ENCODE results near the gene AKAP8. TPM values are rescaled to one million over a fixed set of nuclear protein-coding genes. Genes with fewer than 3 reads are reported as not detected.

AKAP8 gene
- polyA plus RNA-seq, 1 experiment, result 12.4 TPM

DNA sequence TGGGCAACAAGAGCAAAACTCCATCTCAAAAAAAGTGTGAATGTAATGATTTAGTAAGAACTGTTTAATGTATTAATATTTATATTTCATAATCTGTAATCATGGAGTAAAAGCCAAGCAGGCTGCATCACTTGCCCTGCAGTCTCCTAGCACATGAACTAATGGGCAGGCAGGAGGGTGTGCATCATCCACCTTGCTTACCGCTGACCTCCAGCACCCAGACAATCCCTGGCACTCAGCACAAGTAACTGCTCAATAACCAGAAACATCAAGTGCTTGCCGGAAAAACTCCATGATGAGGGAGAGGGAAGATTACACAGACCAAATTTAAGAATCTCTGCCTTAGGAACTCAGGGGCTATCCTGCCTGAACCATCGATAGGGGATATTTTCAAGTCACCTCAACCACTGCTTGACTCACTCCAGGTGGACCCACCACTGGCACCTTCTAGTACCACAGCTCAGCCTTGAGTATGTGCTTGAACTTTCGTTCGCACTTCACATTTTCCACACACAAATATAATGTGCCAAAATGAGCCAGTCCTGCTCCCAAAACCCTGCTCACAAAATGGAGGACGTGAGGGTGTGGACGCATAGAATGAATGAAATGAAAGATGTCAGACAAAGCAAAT, 65.8 kb downstream of the AKAP8 start:
- Histone ChIP-seq H3K4me3 (ENCODE audit: low read depth, low read length) (no peak overlapping the region), H3K27ac (ENCODE audit: low read depth, low read length) (no peak overlapping the region), H3K27me3 (ENCODE audit: control insufficient read depth, insufficient read depth, low read length) (no peaks in the 10 kb centered on the region), H3K9me3 (ENCODE audit: control insufficient read depth, insufficient read depth, low read length) (no peaks in the 10 kb centered on the region)
- TF ChIP-seq, protein P1, sequence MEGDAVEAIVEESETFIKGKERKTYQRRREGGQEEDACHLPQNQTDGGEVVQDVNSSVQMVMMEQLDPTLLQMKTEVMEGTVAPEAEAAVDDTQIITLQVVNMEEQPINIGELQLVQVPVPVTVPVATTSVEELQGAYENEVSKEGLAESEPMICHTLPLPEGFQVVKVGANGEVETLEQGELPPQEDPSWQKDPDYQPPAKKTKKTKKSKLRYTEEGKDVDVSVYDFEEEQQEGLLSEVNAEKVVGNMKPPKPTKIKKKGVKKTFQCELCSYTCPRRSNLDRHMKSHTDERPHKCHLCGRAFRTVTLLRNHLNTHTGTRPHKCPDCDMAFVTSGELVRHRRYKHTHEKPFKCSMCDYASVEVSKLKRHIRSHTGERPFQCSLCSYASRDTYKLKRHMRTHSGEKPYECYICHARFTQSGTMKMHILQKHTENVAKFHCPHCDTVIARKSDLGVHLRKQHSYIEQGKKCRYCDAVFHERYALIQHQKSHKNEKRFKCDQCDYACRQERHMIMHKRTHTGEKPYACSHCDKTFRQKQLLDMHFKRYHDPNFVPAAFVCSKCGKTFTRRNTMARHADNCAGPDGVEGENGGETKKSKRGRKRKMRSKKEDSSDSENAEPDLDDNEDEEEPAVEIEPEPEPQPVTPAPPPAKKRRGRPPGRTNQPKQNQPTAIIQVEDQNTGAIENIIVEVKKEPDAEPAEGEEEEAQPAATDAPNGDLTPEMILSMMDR (IDR thresholded peaks at IDR 0.05; ENCODE audit: low read depth, low read length), result no peak
- DNase-seq (ENCODE audit: low read depth, low spot score), result no peak
- POLR2A ChIA-PET, result no interaction called here
- CTCF ChIA-PET, result no interaction called here

DNA sequence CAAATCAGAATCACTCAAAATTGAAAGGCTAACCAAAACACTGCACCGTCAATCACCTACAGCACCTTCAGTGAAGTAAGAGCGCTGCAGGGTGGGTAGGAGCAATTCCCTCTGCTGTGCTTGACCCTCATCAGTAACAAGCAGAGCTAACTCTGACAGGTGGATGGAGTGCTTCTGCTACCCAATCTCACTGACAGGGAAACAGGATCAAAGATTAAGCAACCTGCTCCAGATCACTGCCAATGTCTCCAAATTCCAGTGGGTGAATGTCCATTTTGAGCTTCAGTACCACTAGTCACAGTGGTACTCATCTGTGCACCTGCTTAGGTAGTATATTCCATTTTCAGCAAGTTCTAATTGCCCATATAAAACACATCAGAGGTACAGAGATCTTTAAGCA, 72.4 kb downstream of the AKAP8 start:
- Histone ChIP-seq H3K27ac (ENCODE audit: low read depth, low read length) (no peak overlapping the region), H3K27me3 (ENCODE audit: control insufficient read depth, insufficient read depth, low read length) (no peaks in the 10 kb centered on the region), H3K4me3 (ENCODE audit: low read depth, low read length) (no peak overlapping the region), H3K9me3 (ENCODE audit: control insufficient read depth, insufficient read depth, low read length) (peaks cover 6% of the 10 kb centered on the region)
- TF ChIP-seq, protein P1 (IDR thresholded peaks at IDR 0.05; ENCODE audit: low read depth, low read length), result no peak
- DNase-seq (ENCODE audit: low read depth, low spot score), result no peak
- ChIA-PET CTCF (no interaction called here), POLR2A (no interaction called here)

DNA sequence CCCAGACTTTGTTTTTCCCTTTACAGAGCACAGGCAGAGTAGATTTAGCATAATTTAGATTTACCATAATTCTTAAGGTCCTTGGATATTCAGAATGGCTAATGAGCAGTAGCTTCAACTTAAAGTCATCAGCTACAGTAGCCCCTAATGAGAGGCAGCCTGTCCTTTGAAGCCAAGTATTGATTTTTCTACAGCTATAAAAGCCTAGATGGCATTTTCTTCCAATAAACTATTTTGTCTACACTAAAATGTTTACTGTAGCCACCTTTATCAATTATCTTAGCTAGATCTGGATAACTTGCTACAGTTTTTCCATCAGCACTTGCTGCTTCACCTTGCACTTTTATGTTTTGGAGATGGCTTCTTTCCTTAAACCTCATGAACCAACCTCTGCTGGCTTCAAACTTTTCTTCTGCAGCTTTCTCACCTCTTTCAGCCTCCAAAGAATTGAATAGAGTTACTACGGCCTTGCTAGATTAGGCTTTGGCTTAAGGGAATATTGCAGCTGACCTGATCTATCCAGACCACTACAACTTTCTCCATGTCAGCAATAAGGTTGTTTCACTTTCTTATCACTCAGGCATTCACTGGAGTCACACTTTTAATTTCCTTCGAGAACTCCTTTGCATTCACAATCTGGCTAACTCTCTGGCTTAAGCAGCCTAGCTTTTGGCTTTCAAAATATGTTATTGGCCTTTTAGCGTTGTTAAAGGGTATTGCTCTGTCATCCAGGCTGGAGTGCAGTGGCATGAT, 73.8 kb downstream of the AKAP8 start:
- ChIA-PET CTCF (interaction anchor here (0.5 to 1.2 kb wide), 3 partner anchors 11 to 768 kb away, joined by 3 read pairs; no protein-coding TSS in a partner anchor), POLR2A (no interaction called here)
- DNase-seq (ENCODE audit: low read depth, low spot score), result no peak
- Histone ChIP-seq H3K27me3 (ENCODE audit: control insufficient read depth, insufficient read depth, low read length) (no peaks in the 10 kb centered on the region), H3K9me3 (ENCODE audit: control insufficient read depth, insufficient read depth, low read length) (peaks cover 6% of the 10 kb centered on the region), H3K27ac (ENCODE audit: low read depth, low read length) (no peak overlapping the region), H3K4me3 (ENCODE audit: low read depth, low read length) (no peak overlapping the region)
- TF ChIP-seq, protein P1 (IDR thresholded peaks at IDR 0.05; ENCODE audit: low read depth, low read length), result no peak

DNA sequence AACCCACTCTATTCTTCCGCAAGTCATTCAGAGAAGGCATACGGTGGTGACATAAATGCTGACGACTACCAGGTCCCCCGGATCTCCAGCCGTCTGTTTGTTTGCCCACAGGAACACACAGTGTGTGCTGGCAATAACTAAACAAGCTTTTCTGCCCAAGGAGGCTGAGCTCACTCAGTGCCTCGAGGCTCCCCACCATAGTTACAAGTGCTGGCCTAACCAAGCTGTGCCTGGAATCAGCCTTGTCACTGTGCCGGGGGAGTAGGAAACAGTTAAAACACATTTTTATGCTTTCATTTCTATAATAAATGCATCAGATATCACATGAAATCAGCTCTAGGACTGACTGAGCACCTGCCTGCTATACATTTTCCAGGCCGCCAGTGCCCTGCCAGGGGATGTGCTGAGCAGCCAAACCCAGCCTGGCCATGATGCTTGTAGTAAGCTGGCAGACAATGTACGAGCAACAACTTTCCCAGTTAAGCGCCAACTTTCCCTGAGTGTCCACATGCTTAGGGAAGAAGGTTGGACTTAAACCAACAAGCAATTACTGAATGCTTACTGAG, 75.4 kb downstream of the AKAP8 start:
- H3K27ac ChIP-seq (ENCODE audit: low read depth, low read length), result no peak overlapping the region
- ChIA-PET POLR2A (interaction anchor here (1.5 to 1.6 kb wide), 2 partner anchors 13 to 21 kb away, joined by 4 to 19 read pairs; no protein-coding TSS in a partner anchor), CTCF (interaction anchor here (0.6 to 0.8 kb wide), 2 partner anchors 12 to 17 kb away, joined by 3 read pairs; no protein-coding TSS in a partner anchor)
- no peak for DNase-seq (ENCODE audit: low read depth, low spot score)
- H3K9me3 ChIP-seq (ENCODE audit: control insufficient read depth, insufficient read depth, low read length), result peaks cover 6% of the 10 kb centered on the region
- TF ChIP-seq, protein P1 (IDR thresholded peaks at IDR 0.05; ENCODE audit: low read depth, low read length), result no peak
- no peaks in the 10 kb centered on the region for H3K27me3 ChIP-seq (ENCODE audit: control insufficient read depth, insufficient read depth, low read length)
- H3K4me3 ChIP-seq (ENCODE audit: low read depth, low read length), result no peak overlapping the region

Small RNA genes within 50 kb of the gene (small RNA-seq; reads per million reads assigned to genes)
- gene AC005776.1 (ENCODE audit: insufficient read length, low read depth), result not detected

Other genes with a start within 250 kb of the AKAP8 start
- gene NOTCH3, start 178.8 kb downstream of the AKAP8 start, polyA plus RNA-seq (2011; rRNA removed), result 8.8 and 10.5 TPM in 2 replicates
- gene EPHX3, start 147.3 kb downstream of the AKAP8 start, polyA plus RNA-seq (2011; rRNA removed), result not detected in 2 replicates
- 7.8 and 11.5 TPM in 2 replicates for gene BRD4, start 47.2 kb downstream of the AKAP8 start, polyA plus RNA-seq (2011; rRNA removed)
- 30.4 and 36.6 TPM in 2 replicates for gene AKAP8L, start 39.2 kb upstream of the AKAP8 start, polyA plus RNA-seq (2011; rRNA removed)
- gene WIZ, start 70.2 kb upstream of the AKAP8 start, polyA plus RNA-seq (2011; rRNA removed), result 5.8 and 9.1 TPM in 2 replicates
- 0.04 and 0.21 TPM in 2 replicates for gene RASAL3, start 84.8 kb upstream of the AKAP8 start, polyA plus RNA-seq (2011; rRNA removed)
- not detected in 2 replicates for gene PGLYRP2, start 99.7 kb upstream of the AKAP8 start, polyA plus RNA-seq (2011; rRNA removed)
- gene CYP4F22, start 128.7 kb upstream of the AKAP8 start, polyA plus RNA-seq (2011; rRNA removed), result not detected in 2 replicates
- not detected in 2 replicates for gene CYP4F8, start 235.4 kb upstream of the AKAP8 start, polyA plus RNA-seq (2011; rRNA removed)

Data from AG04450 (cell line).